ENCODE data around the gene LDLRAD3.

DNA sequence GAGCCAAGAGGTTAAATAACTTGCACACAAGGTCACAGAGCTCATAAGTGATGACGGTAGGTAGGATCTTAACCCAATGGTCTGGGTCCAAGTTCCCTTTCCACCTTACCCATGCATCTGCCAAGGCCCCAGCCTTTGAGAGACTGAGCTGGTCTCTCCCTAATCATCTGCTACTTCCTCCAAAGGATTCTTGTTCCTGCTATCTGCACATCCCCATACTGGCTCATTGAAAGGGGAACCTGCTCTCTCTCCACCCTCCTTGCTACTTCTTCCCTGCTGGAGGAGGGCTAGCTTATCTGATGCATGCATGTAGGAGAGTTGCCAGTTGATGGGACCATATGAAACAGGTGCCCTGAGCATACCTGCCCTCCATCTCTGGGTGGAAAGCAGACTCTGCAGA lies 297.6 kb downstream of the LDLRAD3 start:
- TF ChIP-seq RARB (CRISPR knock-in tag; IDR thresholded peaks at IDR 0.05), result no peak
- no peak for TF ChIP-seq ZNF565 (CRISPR knock-in tag; conservative IDR thresholded peaks at IDR 0.05; ENCODE audit: low read depth)
- TF ChIP-seq, protein P1, sequence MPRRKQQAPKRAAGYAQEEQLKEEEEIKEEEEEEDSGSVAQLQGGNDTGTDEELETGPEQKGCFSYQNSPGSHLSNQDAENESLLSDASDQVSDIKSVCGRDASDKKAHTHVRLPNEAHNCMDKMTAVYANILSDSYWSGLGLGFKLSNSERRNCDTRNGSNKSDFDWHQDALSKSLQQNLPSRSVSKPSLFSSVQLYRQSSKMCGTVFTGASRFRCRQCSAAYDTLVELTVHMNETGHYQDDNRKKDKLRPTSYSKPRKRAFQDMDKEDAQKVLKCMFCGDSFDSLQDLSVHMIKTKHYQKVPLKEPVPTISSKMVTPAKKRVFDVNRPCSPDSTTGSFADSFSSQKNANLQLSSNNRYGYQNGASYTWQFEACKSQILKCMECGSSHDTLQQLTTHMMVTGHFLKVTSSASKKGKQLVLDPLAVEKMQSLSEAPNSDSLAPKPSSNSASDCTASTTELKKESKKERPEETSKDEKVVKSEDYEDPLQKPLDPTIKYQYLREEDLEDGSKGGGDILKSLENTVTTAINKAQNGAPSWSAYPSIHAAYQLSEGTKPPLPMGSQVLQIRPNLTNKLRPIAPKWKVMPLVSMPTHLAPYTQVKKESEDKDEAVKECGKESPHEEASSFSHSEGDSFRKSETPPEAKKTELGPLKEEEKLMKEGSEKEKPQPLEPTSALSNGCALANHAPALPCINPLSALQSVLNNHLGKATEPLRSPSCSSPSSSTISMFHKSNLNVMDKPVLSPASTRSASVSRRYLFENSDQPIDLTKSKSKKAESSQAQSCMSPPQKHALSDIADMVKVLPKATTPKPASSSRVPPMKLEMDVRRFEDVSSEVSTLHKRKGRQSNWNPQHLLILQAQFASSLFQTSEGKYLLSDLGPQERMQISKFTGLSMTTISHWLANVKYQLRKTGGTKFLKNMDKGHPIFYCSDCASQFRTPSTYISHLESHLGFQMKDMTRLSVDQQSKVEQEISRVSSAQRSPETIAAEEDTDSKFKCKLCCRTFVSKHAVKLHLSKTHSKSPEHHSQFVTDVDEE (CRISPR knock-in tag; IDR thresholded peaks at IDR 0.05), result no peak
- TF ChIP-seq ZFP3 (CRISPR knock-in tag; IDR thresholded peaks at IDR 0.05), result no peak
- no peak for TF ChIP-seq ZFP30 (CRISPR knock-in tag; IDR thresholded peaks at IDR 0.05)
- TF ChIP-seq PATZ1 (CRISPR knock-in tag; IDR thresholded peaks at IDR 0.05; ENCODE audit: borderline replicate concordance), result no peak
- TF ChIP-seq ISL1 (CRISPR knock-in tag; IDR thresholded peaks at IDR 0.05), result no peak
- TF ChIP-seq BACH2 (CRISPR knock-in tag; IDR thresholded peaks at IDR 0.05; ENCODE audit: borderline replicate concordance), result no peak
- no peak for TF ChIP-seq ZNF8 (CRISPR knock-in tag; IDR thresholded peaks at IDR 0.05)
- TF ChIP-seq SNAI2 (CRISPR knock-in tag; IDR thresholded peaks at IDR 0.05), result no peak
- no peak for TF ChIP-seq ZNF70 (CRISPR knock-in tag; IDR thresholded peaks at IDR 0.05)
- no peak for TF ChIP-seq TOX (CRISPR knock-in tag; IDR thresholded peaks at IDR 0.05; ENCODE audit: borderline replicate concordance)
- TF ChIP-seq CSDC2 (CRISPR knock-in tag; IDR thresholded peaks at IDR 0.05), result no peak

Data from SK-N-SH treated with all-trans-retinoic acid at 6 μM for 48 hours (cell line).